ENCODE measurements around the gene RMND1.

GRCh38 chr6:151399679-151400078 lies 52.2 kb downstream of the RMND1 start:
- TF ChIP-seq MYPOP (CRISPR knock-in tag; IDR thresholded peaks at IDR 0.05) (no peak), KDM3A (CRISPR knock-in tag; IDR thresholded peaks at IDR 0.05; ENCODE audit: low read depth) (no peak), ARNTL (CRISPR knock-in tag; IDR thresholded peaks at IDR 0.05) (no peak)

Measured in HepG2 (cell line).